ENCODE results near the gene ZBTB39. TPM values are rescaled to one million over a fixed set of nuclear protein-coding genes. Genes with fewer than 3 reads are reported as not detected.

ZBTB39 gene
- total and polyA plus RNA-seq, 2 of the 13 experiments (the other 11 are each of a cell fraction or from before 2014, with no cell fraction given) = 6.5 to 6.9 TPM

DNA sequence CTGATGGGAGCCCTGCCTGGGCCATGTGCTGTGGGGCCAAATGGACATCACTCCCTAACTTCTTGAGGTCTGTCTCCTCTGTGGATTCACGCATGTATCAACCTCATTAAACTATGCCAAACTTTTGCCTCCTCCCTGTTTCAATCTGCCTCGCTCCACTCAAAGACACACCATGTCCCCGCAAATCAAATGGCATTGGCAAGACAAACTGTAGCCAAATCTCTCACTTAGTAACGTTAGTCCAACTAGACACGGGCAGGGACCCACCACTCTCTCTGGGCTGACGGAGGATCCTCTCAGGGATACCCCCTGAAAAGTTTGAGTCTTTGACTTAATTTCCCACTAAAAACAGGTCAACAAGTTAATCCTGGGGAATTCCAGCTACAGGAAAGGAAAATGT lies 8.0 kb downstream of the ZBTB39 start:
- CTCF ChIA-PET (ENCODE audit: low intra/inter-chr PET ratio, low total read pairs) = no interaction called here
- intact Hi-C loops (cut with micrococcal nuclease; ENCODE audit: unreplicated experiment) = no loop called here
- ATAC-seq = no peak
- TF ChIP-seq, protein P1, sequence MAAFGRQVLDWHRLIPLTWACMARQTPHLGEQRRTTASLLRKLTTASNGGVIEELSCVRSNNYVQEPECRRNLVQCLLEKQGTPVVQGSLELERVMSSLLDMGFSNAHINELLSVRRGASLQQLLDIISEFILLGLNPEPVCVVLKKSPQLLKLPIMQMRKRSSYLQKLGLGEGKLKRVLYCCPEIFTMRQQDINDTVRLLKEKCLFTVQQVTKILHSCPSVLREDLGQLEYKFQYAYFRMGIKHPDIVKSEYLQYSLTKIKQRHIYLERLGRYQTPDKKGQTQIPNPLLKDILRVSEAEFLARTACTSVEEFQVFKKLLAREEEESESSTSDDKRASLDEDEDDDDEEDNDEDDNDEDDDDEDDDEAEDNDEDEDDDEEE (CRISPR knock-in tag; IDR thresholded peaks at IDR 0.05) = no peak
- TF ChIP-seq ZNF232 (CRISPR knock-in tag; IDR thresholded peaks at IDR 0.05; ENCODE audit: borderline replicate concordance) = no peak
- TF ChIP-seq, protein P2, sequence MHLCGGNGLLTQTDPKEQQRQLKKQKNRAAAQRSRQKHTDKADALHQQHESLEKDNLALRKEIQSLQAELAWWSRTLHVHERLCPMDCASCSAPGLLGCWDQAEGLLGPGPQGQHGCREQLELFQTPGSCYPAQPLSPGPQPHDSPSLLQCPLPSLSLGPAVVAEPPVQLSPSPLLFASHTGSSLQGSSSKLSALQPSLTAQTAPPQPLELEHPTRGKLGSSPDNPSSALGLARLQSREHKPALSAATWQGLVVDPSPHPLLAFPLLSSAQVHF (CRISPR knock-in tag; IDR thresholded peaks at IDR 0.05) = no peak
- no peak for TF ChIP-seq CEBPG (CRISPR knock-in tag; IDR thresholded peaks at IDR 0.05)
- TF ChIP-seq ZNF101 (CRISPR knock-in tag; IDR thresholded peaks at IDR 0.05; ENCODE audit: borderline replicate concordance, low read depth) = no peak
- no peak for TF ChIP-seq ATAD3A (CRISPR knock-in tag; IDR thresholded peaks at IDR 0.05)
- no peak for TF ChIP-seq MED1 (CRISPR knock-in tag; IDR thresholded peaks at IDR 0.05)
- Histone ChIP-seq H3K36me3 (replicated peaks in 1 of 2; ENCODE audit: control insufficient read depth in 1 of 2, insufficient read depth in 2 of 2, low read length in 2 of 2) (peaks cover 8 to 19% of the 10 kb centered on the region in 2 experiments), H2AFZ (ENCODE audit: low read length) (no peak overlapping the region), H3K79me2 (ENCODE audit: insufficient read depth, low read length) (peaks cover 2% of the 10 kb centered on the region), H4K20me1 (ENCODE audit: insufficient read depth, low read length) (peaks cover 4% of the 10 kb centered on the region), H3K27ac (ENCODE audit: extremely low read length, insufficient read depth, low read length) (no peak overlapping the region), H3K4me1 (ENCODE audit: insufficient read depth, low read length) (peaks cover 18% of the 10 kb centered on the region), H3K4me2 (ENCODE audit: low read depth, low read length) (no peak overlapping the region), H3K4me3 (replicated peaks in 1 of 3; ENCODE audit: insufficient read depth in 1 of 3, low read depth in 2 of 3, low read length in 3 of 3) (no peak overlapping the region), H3K9me3 (ENCODE audit: low read length) (no peaks in the 10 kb centered on the region), H3K9ac (ENCODE audit: insufficient read depth, low read depth, low read length) (no peak overlapping the region), H3K27me3 (ENCODE audit: control insufficient read depth in 1 of 2, insufficient read depth in 2 of 2, low read length in 2 of 2) (no peaks in the 10 kb centered on the region; a peak in 1 of 5 replicates)
- BruUV-seq (replicated peaks) = no TSS peak
- no peak for DNase-seq (ENCODE audit: low spot score)
- 98% methylated on average over 6 of the region's 6 CpGs for WGBS (ENCODE audit: low lambda C conversion rate)
- FAIRE-seq = no peak
- in situ Hi-C loops (cut with HindIII; ENCODE audit: extremely low pct_ligation_motif_present, low pct_unique_long_range_greater_than_20kb) = no loop called here
- POLR2A ChIA-PET = no interaction called here
